ENCODE data around the gene RXFP1. TPM values are rescaled to one million over a fixed set of nuclear protein-coding genes. Genes with fewer than 3 reads are reported as not detected.

The RXFP1 gene
- not detected in 2 replicates for total RNA-seq (2021)
- percentile 0 among the genes with signal in this experiment for Bru-seq, nascent RNA
- BruChase-seq, experiment 1, labeled RNA remaining after a 2-hour chase, result percentile 0 among the genes with signal in this experiment
- percentile 0 among the genes with signal in this experiment for BruChase-seq, experiment 2, labeled RNA remaining after a 6-hour chase
- long read RNA-seq, result 0 reads

DNA sequence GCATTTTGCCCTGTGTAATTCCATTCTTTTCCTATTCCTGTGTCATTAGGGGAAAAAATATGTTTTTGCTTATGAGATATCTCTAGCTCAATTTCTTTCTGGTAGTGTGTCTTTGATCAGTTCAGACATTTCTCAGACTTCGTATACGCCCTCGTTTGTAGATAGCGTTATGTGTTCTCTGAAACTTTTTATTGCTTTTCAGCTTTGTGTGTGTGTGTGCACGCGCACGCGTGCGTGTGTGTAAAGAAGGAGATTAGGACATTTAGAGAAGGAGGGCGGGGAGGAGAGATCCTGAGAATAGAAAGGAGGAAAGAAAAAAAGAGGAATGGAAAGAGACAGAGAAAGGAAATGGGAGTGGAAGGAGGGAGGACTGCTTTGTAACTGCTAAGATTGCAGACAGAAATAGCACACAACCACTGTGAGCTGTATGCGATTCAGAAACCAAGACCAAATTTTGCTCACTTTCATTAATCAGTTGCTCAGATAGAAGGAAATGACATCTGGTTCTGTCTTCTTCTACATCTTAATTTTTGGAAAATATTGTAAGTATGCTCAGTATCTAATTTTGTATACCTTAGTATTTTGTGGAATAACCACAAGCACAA is at the start of gene RXFP1:
TSS of gene RXFP1 (plus strand) at position 399 of the 605 bp plus-strand sequence. CDS start at position 494, 95 bp downstream.
- Histone ChIP-seq H3K9me3 (ENCODE audit: low read depth, low read length, poor library complexity, severe bottlenecking) (no peaks in the 10 kb centered on the region), H3K4me3 (ENCODE audit: low read depth, low read length, poor library complexity, severe bottlenecking) (no peak within 1 kb of the TSS), H3K4me1 (ENCODE audit: insufficient read depth, low read length, poor library complexity, severe bottlenecking) (no peaks in the 10 kb centered on the region), H3K27me3 (replicated peaks; ENCODE audit: insufficient read depth, low read depth, low read length, poor library complexity) (peaks cover 21% of the 10 kb centered on the region), H3K27ac (ENCODE audit: low read depth, low read length, poor library complexity, severe bottlenecking) (no peak within 1 kb of the TSS), H3K36me3 (ENCODE audit: insufficient read depth, low read length, poor library complexity, severe bottlenecking) (no peaks in the 10 kb centered on the region)
- CTCF ChIA-PET, result no interaction called here
- intact Hi-C loops (cut with micrococcal nuclease; ENCODE audit: unreplicated experiment), result no loop called here
- BruUV-seq (replicated peaks), result no TSS peak
- no peak for DNase-seq (ENCODE audit: low spot score)
- POLR2A ChIA-PET (ENCODE audit: low non-redundant PET), result no interaction called here
- no peak for TF ChIP-seq EZH2 (IDR thresholded peaks at IDR 0.05; ENCODE audit: borderline replicate concordance, low read depth, low read length, poor library complexity, severe bottlenecking)
- TF ChIP-seq, protein P1, sequence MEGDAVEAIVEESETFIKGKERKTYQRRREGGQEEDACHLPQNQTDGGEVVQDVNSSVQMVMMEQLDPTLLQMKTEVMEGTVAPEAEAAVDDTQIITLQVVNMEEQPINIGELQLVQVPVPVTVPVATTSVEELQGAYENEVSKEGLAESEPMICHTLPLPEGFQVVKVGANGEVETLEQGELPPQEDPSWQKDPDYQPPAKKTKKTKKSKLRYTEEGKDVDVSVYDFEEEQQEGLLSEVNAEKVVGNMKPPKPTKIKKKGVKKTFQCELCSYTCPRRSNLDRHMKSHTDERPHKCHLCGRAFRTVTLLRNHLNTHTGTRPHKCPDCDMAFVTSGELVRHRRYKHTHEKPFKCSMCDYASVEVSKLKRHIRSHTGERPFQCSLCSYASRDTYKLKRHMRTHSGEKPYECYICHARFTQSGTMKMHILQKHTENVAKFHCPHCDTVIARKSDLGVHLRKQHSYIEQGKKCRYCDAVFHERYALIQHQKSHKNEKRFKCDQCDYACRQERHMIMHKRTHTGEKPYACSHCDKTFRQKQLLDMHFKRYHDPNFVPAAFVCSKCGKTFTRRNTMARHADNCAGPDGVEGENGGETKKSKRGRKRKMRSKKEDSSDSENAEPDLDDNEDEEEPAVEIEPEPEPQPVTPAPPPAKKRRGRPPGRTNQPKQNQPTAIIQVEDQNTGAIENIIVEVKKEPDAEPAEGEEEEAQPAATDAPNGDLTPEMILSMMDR (conservative IDR thresholded peaks at IDR 0.05; ENCODE audit: low read depth, low read length), result no peak

- Histone ChIP-seq H3K9me3 (ENCODE audit: low read depth, low read length, poor library complexity, severe bottlenecking) (no peaks in the 10 kb centered on the region), H3K4me1 (ENCODE audit: insufficient read depth, low read length, poor library complexity, severe bottlenecking) (no peaks in the 10 kb centered on the region), H3K4me3 (ENCODE audit: low read depth, low read length, poor library complexity, severe bottlenecking) (no peak overlapping the region), H3K36me3 (ENCODE audit: insufficient read depth, low read length, poor library complexity, severe bottlenecking) (no peaks in the 10 kb centered on the region), H3K27me3 (replicated peaks; ENCODE audit: insufficient read depth, low read depth, low read length, poor library complexity) (peaks cover 10% of the 10 kb centered on the region), H3K27ac (ENCODE audit: low read depth, low read length, poor library complexity, severe bottlenecking) (no peak overlapping the region)
- CTCF ChIA-PET, result no interaction called here
- DNase-seq (ENCODE audit: low spot score), result no peak
- intact Hi-C loops (cut with micrococcal nuclease; ENCODE audit: unreplicated experiment), result no loop called here
- BruUV-seq (replicated peaks), result no TSS peak
- TF ChIP-seq, protein P1 (conservative IDR thresholded peaks at IDR 0.05; ENCODE audit: low read depth, low read length), result no peak
- TF ChIP-seq EZH2 (IDR thresholded peaks at IDR 0.05; ENCODE audit: borderline replicate concordance, low read depth, low read length, poor library complexity, severe bottlenecking), result no peak
- POLR2A ChIA-PET (ENCODE audit: low non-redundant PET), result no interaction called here
These were observed 39.9 kb upstream of the RXFP1 start for GRCh38 chr4:158481811-158482210.

DNA sequence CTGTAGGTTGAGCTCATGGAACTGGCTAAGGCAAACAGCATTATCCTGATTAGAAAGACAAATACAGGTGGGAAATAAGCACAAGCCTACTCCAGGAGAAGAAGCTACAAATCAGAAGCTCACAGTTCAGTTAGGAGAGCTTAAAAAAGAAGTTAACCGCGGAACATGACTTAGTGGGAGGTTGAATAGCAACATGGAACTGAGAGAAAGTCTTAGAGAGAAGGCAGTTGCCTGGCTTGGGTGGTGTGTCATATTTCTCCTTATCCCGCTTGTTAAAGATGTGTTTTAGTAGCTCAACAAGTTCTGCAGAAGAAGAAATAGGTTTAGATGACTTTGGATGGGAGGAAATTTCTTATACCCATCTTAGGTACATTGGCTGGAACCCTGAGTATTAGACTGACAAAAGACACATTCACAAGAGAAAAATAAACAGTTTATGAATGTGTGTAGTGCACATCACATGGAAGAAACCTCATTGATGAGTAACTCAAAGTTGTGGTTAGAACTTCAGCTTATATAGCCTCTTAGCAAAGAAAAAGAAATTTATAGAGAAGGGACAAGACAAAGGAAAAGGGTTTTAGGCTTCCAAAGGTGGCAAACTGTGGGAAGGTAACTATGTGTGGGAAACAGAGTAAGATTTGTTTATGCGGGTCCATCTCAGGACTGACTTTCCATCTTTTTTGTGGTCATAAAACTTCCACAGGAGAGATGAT is 37.4 kb upstream of the RXFP1 start:
- DNase-seq (ENCODE audit: low spot score), result no peak
- Histone ChIP-seq H3K4me3 (ENCODE audit: low read depth, low read length, poor library complexity, severe bottlenecking) (no peak overlapping the region), H3K9me3 (ENCODE audit: low read depth, low read length, poor library complexity, severe bottlenecking) (no peaks in the 10 kb centered on the region), H3K36me3 (ENCODE audit: insufficient read depth, low read length, poor library complexity, severe bottlenecking) (no peaks in the 10 kb centered on the region), H3K27ac (ENCODE audit: low read depth, low read length, poor library complexity, severe bottlenecking) (no peak overlapping the region), H3K4me1 (ENCODE audit: insufficient read depth, low read length, poor library complexity, severe bottlenecking) (no peaks in the 10 kb centered on the region), H3K27me3 (replicated peaks; ENCODE audit: insufficient read depth, low read depth, low read length, poor library complexity) (peaks cover 7% of the 10 kb centered on the region)
- ChIA-PET CTCF (no interaction called here), POLR2A (ENCODE audit: low non-redundant PET) (no interaction called here)
- TF ChIP-seq, protein P1 (conservative IDR thresholded peaks at IDR 0.05; ENCODE audit: low read depth, low read length), result no peak
- no peak for TF ChIP-seq EZH2 (IDR thresholded peaks at IDR 0.05; ENCODE audit: borderline replicate concordance, low read depth, low read length, poor library complexity, severe bottlenecking)
- intact Hi-C loops (cut with micrococcal nuclease; ENCODE audit: unreplicated experiment), result no loop called here
- BruUV-seq (replicated peaks), result no TSS peak
